Liver (tissue), 9 donors: ENCODE measurements around the gene GARIN5A. TPM values are rescaled to one million over a fixed set of nuclear protein-coding genes. Genes with fewer than 3 reads are reported as not detected.

Experiments used
- DNase-seq: peaks from one replicate; pipeline ENCODE4 v3.0.0-alpha.2; 2017; ENCODE audit warnings: low spot score
- H3K27ac ChIP-seq, 2 donors: one replicate each; pipeline ENCODE4 v1.7.0; 2013; ENCODE audit warnings: inconsistent platforms in 2 of 2, low read length in 2 of 2, control low read depth in 1 of 2, low read depth in 1 of 2, mild to moderate bottlenecking in 1 of 2
- H3K27me3 ChIP-seq, 4 donors: one replicate each; pipeline versions ENCODE4 v1.6.1 to v1.7.0; 2013; ENCODE audit warnings: low read length in 3 of 4, inconsistent platforms in 1 of 4, mild to moderate bottlenecking in 1 of 4, moderate library complexity in 1 of 4; ENCODE audit not compliant: control insufficient read depth in 4 of 4, insufficient read depth in 4 of 4
- H3K36me3 ChIP-seq, 4 donors: one replicate each; pipeline versions ENCODE4 v1.6.1 to v1.7.0; 2013; ENCODE audit warnings: low read length in 3 of 4, mild to moderate bottlenecking in 3 of 4, low read depth in 1 of 4, moderate library complexity in 1 of 4; ENCODE audit not compliant: control insufficient read depth in 4 of 4, insufficient read depth in 3 of 4
- H3K4me1 ChIP-seq, 4 donors: one replicate each; pipeline versions ENCODE4 v1.6.1 to v1.7.0; 2013; ENCODE audit warnings: low read length in 3 of 4, mild to moderate bottlenecking in 3 of 4, moderate library complexity in 1 of 4; ENCODE audit not compliant: control insufficient read depth in 4 of 4, insufficient read depth in 4 of 4
- H3K4me3 ChIP-seq, 3 donors: one replicate each; pipeline versions ENCODE4 v1.6.1 to v1.7.0; 2013; ENCODE audit warnings: low read length in 3 of 3, control low read depth in 1 of 3, low read depth in 1 of 3, mild to moderate bottlenecking in 1 of 3
- H3K9ac ChIP-seq, 2 donors: one replicate each; pipeline ENCODE4 v1.7.0; 2013; ENCODE audit warnings: low read length in 2 of 2, mild to moderate bottlenecking in 2 of 2, moderate library complexity in 2 of 2, control low read depth in 1 of 2, low read depth in 1 of 2
- H3K9me3 ChIP-seq, 4 donors: one replicate each; pipeline versions ENCODE4 v1.6.1 to v1.7.0; 2013; ENCODE audit warnings: low read length in 3 of 4; ENCODE audit not compliant: control insufficient read depth in 4 of 4
- EGR1 ChIP-seq, 2 donors: IDR thresholded peaks; 2 replicates each; pipeline ENCODE4 v1.6.1; 2016 to 2018; ENCODE audit warnings: antibody characterized with exemption in 2 of 2, low read depth in 2 of 2
- FOXA1 ChIP-seq: IDR thresholded peaks from 2 replicates; pipeline ENCODE4 v1.6.1; 2016; ENCODE audit warnings: antibody characterized with exemption
- FOXA2 ChIP-seq: IDR thresholded peaks from 2 replicates; pipeline ENCODE4 v1.6.1; 2016; ENCODE audit warnings: antibody characterized with exemption
- GABPA ChIP-seq, 2 donors: IDR thresholded peaks in 1 of 2; conservative IDR thresholded peaks in 1 of 2; 2 replicates each; pipeline ENCODE4 v1.6.1; 2016; ENCODE audit warnings: antibody characterized with exemption in 2 of 2, mild to moderate bottlenecking in 1 of 2, moderate library complexity in 1 of 2
- HNF4A ChIP-seq, 2 donors: conservative IDR thresholded peaks; 2 replicates each; pipeline ENCODE4 v1.6.1; 2016; ENCODE audit warnings: antibody characterized with exemption in 2 of 2, mild to moderate bottlenecking in 2 of 2
- JUND ChIP-seq, 2 donors: IDR thresholded peaks; 2 replicates each; pipeline ENCODE4 v1.6.1; 2016; ENCODE audit warnings: antibody characterized with exemption in 2 of 2
- NR2F2 ChIP-seq: IDR thresholded peaks from 2 replicates; pipeline ENCODE4 v1.6.1; 2016; ENCODE audit warnings: antibody characterized with exemption
- RAD21 ChIP-seq, 2 donors: IDR thresholded peaks; 2 replicates each; pipeline ENCODE4 v1.6.1; 2016; ENCODE audit warnings: antibody characterized with exemption in 2 of 2, mild to moderate bottlenecking in 2 of 2
- REST ChIP-seq: IDR thresholded peaks from 2 replicates; pipeline ENCODE4 v1.6.1; 2016; ENCODE audit warnings: antibody characterized with exemption, mild to moderate bottlenecking
- RXRA ChIP-seq, 2 donors: IDR thresholded peaks; 2 replicates each; pipeline ENCODE4 v1.6.1; 2017 to 2018; ENCODE audit warnings: antibody characterized with exemption in 2 of 2, mild to moderate bottlenecking in 1 of 2
- TAF1 ChIP-seq: conservative IDR thresholded peaks from 2 replicates; pipeline ENCODE4 v1.6.1; 2016; ENCODE audit warnings: antibody characterized with exemption, mild to moderate bottlenecking
- YY1 ChIP-seq: IDR thresholded peaks from 2 replicates; pipeline ENCODE4 v1.6.1; 2016; ENCODE audit warnings: antibody characterized with exemption, mild to moderate bottlenecking
- WGBS: extraction: QIAGEN DNeasy Blood & Tissue Kit; methylation state at CpG from one replicate; pipeline ENCODE4 v1.1.7; 2013; 5-methylcytosine and 5-hydroxymethylcytosine counted together
- polyA plus RNA-seq, 2 donors: library from polyadenylated mRNA; stranded (reverse) in 1 of 2; unstranded in 1 of 2; fragments of 200-250 nt in 1 of 2; fragments of >200 nt in 1 of 2; fragmentation: Nextera tagmentation in 1 of 2; extraction: Ambion mirVana in 1 of 2; gene quantifications; one replicate each; pipeline versions ENCODE4 v1.2.1 to v1.2.3, GENCODE V29; 2013 to 2015
- total RNA-seq, 2 donors: library from RNA; depleted of rRNA; stranded (reverse); fragments of >200 nt; gene quantifications; one replicate each; pipeline ENCODE4 v1.2.3, GENCODE V29; 2014
- TF ChIP-seq, protein P1 (sequence below): IDR thresholded peaks from 2 replicates; pipeline ENCODE4 v1.6.1; 2016; ENCODE audit warnings: antibody characterized with exemption
- TF ChIP-seq, protein P2 (sequence below): fragments of 150-350 bp; IDR thresholded peaks from 2 replicates; pipeline ENCODE4 v1.5.1; 2017; ENCODE audit warnings: improper control_type of control experiment, low read depth, low read length; ENCODE audit not compliant: missing input control
- TF ChIP-seq, protein P3 (sequence below): IDR thresholded peaks from 2 replicates; pipeline ENCODE4 v1.6.1; 2016; ENCODE audit warnings: antibody characterized with exemption
- TF ChIP-seq, protein P4 (sequence below): IDR thresholded peaks from 2 replicates; pipeline ENCODE4 v1.6.1; 2016; ENCODE audit warnings: antibody characterized with exemption
- donor health status: healthy.
- donor health status: healthy.
- donor health status: healthy.
- donor health status: healthy.
- donor health status: healthy.

GARIN5A gene
- total and polyA plus RNA-seq, 4 donors: 0.42 to 1.7 (median 1.1) TPM

DNA sequence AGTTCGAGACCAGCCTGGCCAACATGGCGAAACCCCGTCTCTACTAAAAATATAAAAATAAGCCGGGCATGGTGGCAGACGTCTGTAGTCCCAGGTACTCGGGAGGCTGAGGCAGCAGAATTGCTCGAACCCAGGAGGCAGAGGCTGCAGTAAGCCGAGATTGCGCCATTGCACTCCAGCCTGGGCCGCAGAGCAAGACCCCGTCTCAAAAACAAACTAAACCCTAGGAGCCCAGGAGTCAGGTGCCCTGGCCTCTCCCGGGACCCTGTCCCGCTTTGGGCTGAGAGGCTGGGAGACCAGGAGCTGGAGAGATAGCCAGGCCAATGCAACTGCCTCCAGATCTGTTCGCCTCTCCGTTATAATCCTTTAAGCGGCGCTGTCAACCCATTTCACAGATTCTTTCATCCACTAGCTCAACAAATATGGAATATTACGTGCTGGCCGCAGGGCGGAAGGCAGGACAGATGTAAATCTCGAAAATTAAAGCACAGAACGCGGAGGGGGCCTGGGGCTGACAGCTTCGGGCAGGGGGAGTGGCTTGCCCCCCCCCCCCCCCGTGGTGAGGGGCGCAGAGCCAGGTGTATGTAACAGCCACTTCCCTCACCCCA, 49.2 kb downstream of the GARIN5A start:
- H3K27me3 ChIP-seq: peaks cover 0 to 3% (median 0%) of the 10 kb centered on the region in 4 donors
- no peak overlapping the region for H3K4me3 ChIP-seq
- DNase-seq: no peak
- no peaks in the 10 kb centered on the region for H3K36me3 ChIP-seq
- no peak overlapping the region for H3K27ac ChIP-seq
- H3K4me1 ChIP-seq: peaks cover 2 to 9% (median 5%) of the 10 kb centered on the region in 4 donors
- 80% methylated on average over 26 of the region's 26 CpGs for WGBS
- no peaks in the 10 kb centered on the region for H3K9me3 ChIP-seq
- H3K9ac ChIP-seq: no peak overlapping the region
- TF ChIP-seq, protein P1, sequence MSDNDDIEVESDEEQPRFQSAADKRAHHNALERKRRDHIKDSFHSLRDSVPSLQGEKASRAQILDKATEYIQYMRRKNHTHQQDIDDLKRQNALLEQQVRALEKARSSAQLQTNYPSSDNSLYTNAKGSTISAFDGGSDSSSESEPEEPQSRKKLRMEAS: no peak
- no peak for TF ChIP-seq RXRA (IDR thresholded peaks at IDR 0.05)
- TF ChIP-seq REST: no peak
- TF ChIP-seq FOXA2: no peak
- no peak for TF ChIP-seq EGR1 (IDR thresholded peaks at IDR 0.05; ENCODE audit: low read depth in 2 of 2)
- TF ChIP-seq, protein P2, sequence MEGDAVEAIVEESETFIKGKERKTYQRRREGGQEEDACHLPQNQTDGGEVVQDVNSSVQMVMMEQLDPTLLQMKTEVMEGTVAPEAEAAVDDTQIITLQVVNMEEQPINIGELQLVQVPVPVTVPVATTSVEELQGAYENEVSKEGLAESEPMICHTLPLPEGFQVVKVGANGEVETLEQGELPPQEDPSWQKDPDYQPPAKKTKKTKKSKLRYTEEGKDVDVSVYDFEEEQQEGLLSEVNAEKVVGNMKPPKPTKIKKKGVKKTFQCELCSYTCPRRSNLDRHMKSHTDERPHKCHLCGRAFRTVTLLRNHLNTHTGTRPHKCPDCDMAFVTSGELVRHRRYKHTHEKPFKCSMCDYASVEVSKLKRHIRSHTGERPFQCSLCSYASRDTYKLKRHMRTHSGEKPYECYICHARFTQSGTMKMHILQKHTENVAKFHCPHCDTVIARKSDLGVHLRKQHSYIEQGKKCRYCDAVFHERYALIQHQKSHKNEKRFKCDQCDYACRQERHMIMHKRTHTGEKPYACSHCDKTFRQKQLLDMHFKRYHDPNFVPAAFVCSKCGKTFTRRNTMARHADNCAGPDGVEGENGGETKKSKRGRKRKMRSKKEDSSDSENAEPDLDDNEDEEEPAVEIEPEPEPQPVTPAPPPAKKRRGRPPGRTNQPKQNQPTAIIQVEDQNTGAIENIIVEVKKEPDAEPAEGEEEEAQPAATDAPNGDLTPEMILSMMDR: no peak
- TF ChIP-seq NR2F2: no peak
- no peak for TF ChIP-seq FOXA1
- no peak for TF ChIP-seq TAF1
- TF ChIP-seq JUND (IDR thresholded peaks at IDR 0.05): no peak
- TF ChIP-seq HNF4A (conservative IDR thresholded peaks at IDR 0.05): no peak
- no peak for TF ChIP-seq GABPA (IDR thresholded peaks at IDR 0.05 in 1 of 2, conservative IDR thresholded peaks at IDR 0.05 in 1 of 2)
- TF ChIP-seq, protein P3, sequence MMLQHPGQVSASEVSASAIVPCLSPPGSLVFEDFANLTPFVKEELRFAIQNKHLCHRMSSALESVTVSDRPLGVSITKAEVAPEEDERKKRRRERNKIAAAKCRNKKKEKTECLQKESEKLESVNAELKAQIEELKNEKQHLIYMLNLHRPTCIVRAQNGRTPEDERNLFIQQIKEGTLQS: no peak

DNA sequence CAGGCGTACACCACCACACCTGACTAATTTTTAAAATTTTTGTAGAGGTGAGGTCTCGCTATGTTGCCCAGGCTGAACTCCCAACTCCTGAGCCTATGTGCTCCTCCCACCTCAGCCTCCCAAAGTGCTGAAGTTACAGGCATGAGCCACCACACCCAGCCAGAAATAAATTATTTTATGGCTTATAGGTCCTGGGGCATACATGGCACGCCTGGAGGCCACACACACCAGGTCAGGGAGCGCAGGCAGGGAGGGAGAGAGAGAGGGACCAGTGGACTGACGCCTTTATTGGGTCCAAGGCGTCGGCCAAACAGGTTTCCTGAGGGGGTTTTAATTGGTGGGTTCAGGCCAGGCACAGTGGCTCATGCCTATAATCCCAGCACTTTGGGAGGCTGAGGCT, 51.1 kb downstream of the GARIN5A start:
- no peak overlapping the region for H3K4me3 ChIP-seq
- H3K9me3 ChIP-seq: no peaks in the 10 kb centered on the region
- H3K36me3 ChIP-seq: no peaks in the 10 kb centered on the region
- DNase-seq: no peak
- H3K9ac ChIP-seq: no peak overlapping the region
- no peak overlapping the region for H3K27ac ChIP-seq
- 68% methylated on average over 7 of the region's 7 CpGs for WGBS
- no peaks in the 10 kb centered on the region for H3K4me1 ChIP-seq
- H3K27me3 ChIP-seq: no peaks in the 10 kb centered on the region
- TF ChIP-seq YY1 (no peak), REST (no peak), EGR1 (IDR thresholded peaks at IDR 0.05; ENCODE audit: low read depth in 2 of 2) (no peak), RXRA (IDR thresholded peaks at IDR 0.05) (no peak), HNF4A (conservative IDR thresholded peaks at IDR 0.05) (no peak), NR2F2 (no peak), FOXA1 (no peak), JUND (IDR thresholded peaks at IDR 0.05) (no peak), RAD21 (IDR thresholded peaks at IDR 0.05) (no peak)
- TF ChIP-seq, protein P2: no peak
- TF ChIP-seq, protein P4, sequence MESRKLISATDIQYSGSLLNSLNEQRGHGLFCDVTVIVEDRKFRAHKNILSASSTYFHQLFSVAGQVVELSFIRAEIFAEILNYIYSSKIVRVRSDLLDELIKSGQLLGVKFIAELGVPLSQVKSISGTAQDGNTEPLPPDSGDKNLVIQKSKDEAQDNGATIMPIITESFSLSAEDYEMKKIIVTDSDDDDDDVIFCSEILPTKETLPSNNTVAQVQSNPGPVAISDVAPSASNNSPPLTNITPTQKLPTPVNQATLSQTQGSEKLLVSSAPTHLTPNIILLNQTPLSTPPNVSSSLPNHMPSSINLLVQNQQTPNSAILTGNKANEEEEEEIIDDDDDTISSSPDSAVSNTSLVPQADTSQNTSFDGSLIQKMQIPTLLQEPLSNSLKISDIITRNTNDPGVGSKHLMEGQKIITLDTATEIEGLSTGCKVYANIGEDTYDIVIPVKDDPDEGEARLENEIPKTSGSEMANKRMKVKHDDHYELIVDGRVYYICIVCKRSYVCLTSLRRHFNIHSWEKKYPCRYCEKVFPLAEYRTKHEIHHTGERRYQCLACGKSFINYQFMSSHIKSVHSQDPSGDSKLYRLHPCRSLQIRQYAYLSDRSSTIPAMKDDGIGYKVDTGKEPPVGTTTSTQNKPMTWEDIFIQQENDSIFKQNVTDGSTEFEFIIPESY: no peak
- TF ChIP-seq, protein P1: no peak
